Activated CD8-positive, alpha-beta T cell treated with anti-CD3 and anti-CD28 coated beads for 36 hours (primary cell): ENCODE results near the gene DLG2. TPM values are rescaled to one million over a fixed set of nuclear protein-coding genes. Genes with fewer than 3 reads are reported as not detected.
"Not testable (repeated sequence)": the region's sequence is repeated elsewhere in the genome, so short reads cannot be mapped to it uniquely, and the experiment has no call there.

ENCODE experiments used
- ATAC-seq: fragments of 200-7000 bp; cut with Tn5 transposase; one replicate; pipeline ENCODE4 v1.10.0; 2021; ENCODE audit warnings: mild to moderate bottlenecking, moderate library complexity
- CTCF ChIA-PET: fragments of 350-600 bp; sonication (Branson Sonifier 250); formaldehyde crosslinking; loops from one replicate; lab custom pipeline; 2021; ENCODE audit warnings: antibody characterized with exemption; lab: Charles Lee
- POLR2A ChIA-PET: fragments of 350-600 bp; sonication (Branson Sonifier 250); formaldehyde crosslinking; loops from one replicate; lab custom pipeline; 2021; ENCODE audit warnings: antibody characterized with exemption; lab: Charles Lee
- DNase-seq: peaks from one replicate; pipeline ENCODE4 v3.0.0-alpha.2; 2020
- H3K27ac Mint-ChIP-seq: one replicate; pipeline ENCODE4 v1.8.0; 2021; ENCODE audit warnings: mild to moderate bottlenecking, mixed read lengths
- H3K27me3 Mint-ChIP-seq: one replicate; pipeline ENCODE4 v1.8.0; 2021; ENCODE audit warnings: mixed read lengths
- H3K36me3 Mint-ChIP-seq: one replicate; pipeline ENCODE4 v1.8.0; 2021; ENCODE audit warnings: low read depth, mixed read lengths
- H3K4me1 Mint-ChIP-seq: one replicate; pipeline ENCODE4 v1.8.0; 2021; ENCODE audit warnings: low read depth, mixed read lengths
- H3K4me3 Mint-ChIP-seq: one replicate; pipeline ENCODE4 v1.8.0; 2021; ENCODE audit warnings: mild to moderate bottlenecking, moderate library complexity, mixed read lengths
- H3K9me3 Mint-ChIP-seq: one replicate; pipeline ENCODE4 v1.8.0; 2021; ENCODE audit warnings: mixed read lengths
- CTCF ChIP-seq: fragments of 200-600 bp; IDR thresholded peaks from one replicate; pipeline ENCODE4 v1.8.0; 2022; ENCODE audit warnings: antibody characterized with exemption, mild to moderate bottlenecking
- intact Hi-C: fragments of 100-400 bp; cut with micrococcal nuclease; formaldehyde crosslinking; loops from one replicate; pipeline ENCODE4 v1.10.0; 2022
- total RNA-seq, 2 experiments: library from RNA; stranded (reverse); gene quantifications; one replicate each; pipeline ENCODE4 v1.2.3, GENCODE V29; 2021

DLG2 gene
- total RNA-seq, 2 experiments from 2014 or later = 2.2 to 2.6 TPM

- ATAC-seq = no peak
- no peaks in the 10 kb centered on the region for H3K27me3 Mint-ChIP-seq
- no peak for TF ChIP-seq CTCF
- no peaks in the 10 kb centered on the region for H3K36me3 Mint-ChIP-seq
- ChIA-PET POLR2A (no interaction called here), CTCF (no interaction called here)
- H3K4me3 Mint-ChIP-seq = no peak overlapping the region
- no peaks in the 10 kb centered on the region for H3K4me1 Mint-ChIP-seq
- no peak overlapping the region for H3K27ac Mint-ChIP-seq
- DNase-seq = no peak
- intact Hi-C loops = no loop called here
- peaks cover 33% of the 10 kb centered on the region for H3K9me3 Mint-ChIP-seq
Measured at GRCh38 chr11:84788220-84788619, 838.9 kb downstream of the DLG2 start.

GRCh38 chr11:84784158-84784557, 843.0 kb downstream of the DLG2 start:
- intact Hi-C loops, ATAC-seq, H3K4me1 Mint-ChIP-seq, H3K27ac Mint-ChIP-seq, H3K4me3 Mint-ChIP-seq, POLR2A ChIA-PET, CTCF ChIA-PET, H3K27me3 Mint-ChIP-seq, H3K36me3 Mint-ChIP-seq, DNase-seq: not testable (repeated sequence)
- peaks cover 10% of the 10 kb centered on the region for H3K9me3 Mint-ChIP-seq

- ATAC-seq (no peak), DNase-seq (no peak)
- ChIA-PET CTCF (no interaction called here), POLR2A (no interaction called here)
- no peaks in the 10 kb centered on the region for H3K36me3 Mint-ChIP-seq
- H3K9me3 Mint-ChIP-seq = peaks cover 10% of the 10 kb centered on the region
- intact Hi-C loops = no loop called here
- no peaks in the 10 kb centered on the region for H3K4me1 Mint-ChIP-seq
- no peak overlapping the region for H3K4me3 Mint-ChIP-seq
- no peak overlapping the region for H3K27ac Mint-ChIP-seq
- TF ChIP-seq CTCF = no peak
- H3K27me3 Mint-ChIP-seq = no peaks in the 10 kb centered on the region
Measured at GRCh38 chr11:84780689-84781293, 846.4 kb downstream of the DLG2 start.

- POLR2A ChIA-PET = no interaction called here
- Mint-ChIP-seq H3K27ac (no peak overlapping the region), H3K27me3 (no peaks in the 10 kb centered on the region), H3K36me3 (no peaks in the 10 kb centered on the region), H3K4me3 (no peak overlapping the region), H3K4me1 (no peaks in the 10 kb centered on the region), H3K9me3 (peaks cover 32% of the 10 kb centered on the region)
- TF ChIP-seq CTCF = no peak
- intact Hi-C loops = no loop called here
- CTCF ChIA-PET = interaction anchor here (0.8 kb wide), 1 partner anchor 19 kb away, joined by 3 read pairs; no protein-coding TSS in a partner anchor
- no peak for ATAC-seq
- no peak for DNase-seq
Measured at GRCh38 chr11:84775503-84775902, 851.6 kb downstream of the DLG2 start.

GRCh38 chr11:84763931-84764330, 863.2 kb downstream of the DLG2 start:
- H3K27me3 Mint-ChIP-seq = no peaks in the 10 kb centered on the region
- TF ChIP-seq CTCF = no peak
- no peak overlapping the region for H3K4me3 Mint-ChIP-seq
- no peak overlapping the region for H3K27ac Mint-ChIP-seq
- DNase-seq = no peak
- H3K36me3 Mint-ChIP-seq = no peaks in the 10 kb centered on the region
- no peak for ATAC-seq
- intact Hi-C loops = no loop called here
- H3K4me1 Mint-ChIP-seq = no peaks in the 10 kb centered on the region
- CTCF ChIA-PET = no interaction called here
- POLR2A ChIA-PET = no interaction called here
- no peaks in the 10 kb centered on the region for H3K9me3 Mint-ChIP-seq
